Sigmoid colon (tissue), 7 donors: Measurements from ENCODE around the gene RASGRF2. TPM values are rescaled to one million over a fixed set of nuclear protein-coding genes. Genes with fewer than 3 reads are reported as not detected.

Experiments
- DNase-seq: peaks from one replicate; pipeline ENCODE4 v3.0.0-alpha.2; 2019
- H3K27ac ChIP-seq, 4 donors: fragments of 200-600 bp; sonication (generic); one replicate each; pipeline ENCODE4 v1.5.1; 2016 to 2019; ENCODE audit warnings: mild to moderate bottlenecking in 1 of 4
- H3K27me3 ChIP-seq, 3 donors: fragments of 200-600 bp; sonication (generic); one replicate each; pipeline ENCODE4 v1.5.1; 2019; ENCODE audit warnings: mild to moderate bottlenecking in 1 of 3
- H3K36me3 ChIP-seq, 4 donors: fragments of 200-600 bp; sonication (generic); one replicate each; pipeline ENCODE4 v1.5.1; 2016 to 2019
- H3K4me1 ChIP-seq, 4 donors: fragments of 200-600 bp; sonication (generic); one replicate each; pipeline ENCODE4 v1.5.1; 2017 to 2019
- H3K4me3 ChIP-seq, 4 donors: fragments of 200-600 bp; sonication (generic); one replicate each; pipeline ENCODE4 v1.5.1; 2017 to 2019; ENCODE audit warnings: mild to moderate bottlenecking in 2 of 4, moderate library complexity in 1 of 4
- H3K9me3 ChIP-seq, 4 donors: fragments of 200-600 bp in 3 of 4; sonication (generic) in 3 of 4; one replicate each; pipeline versions ENCODE4 v1.5.1 to v1.6.1; 2013 to 2019
- EP300 ChIP-seq, 4 donors: sonication (generic); formaldehyde crosslinking; IDR thresholded peaks; one replicate each; pipeline ENCODE4 v1.6.1; 2017; ENCODE audit warnings: antibody characterized with exemption in 4 of 4
- POLR2A ChIP-seq, 2 donors: fragments of 450-650 bp; IDR thresholded peaks; one replicate each; pipeline ENCODE4 v1.6.1; 2016; ENCODE audit warnings: antibody characterized with exemption in 2 of 2, mild to moderate bottlenecking in 2 of 2, moderate library complexity in 2 of 2
- POLR2AphosphoS5 ChIP-seq, 4 donors: sonication (generic); formaldehyde crosslinking; IDR thresholded peaks; one replicate each; pipeline ENCODE4 v1.6.1; 2017; ENCODE audit warnings: antibody characterized with exemption in 4 of 4
- WGBS, 2 donors: extraction: QIAGEN DNeasy Blood & Tissue Kit; methylation state at CpG; one replicate each; pipeline ENCODE4 v1.1.7; 2013; 5-methylcytosine and 5-hydroxymethylcytosine counted together
- intact Hi-C: fragments of 100-400 bp; cut with DNase I; formaldehyde crosslinking; loops from one replicate; pipeline ENCODE4 v1.15.1; 2023
- polyA plus RNA-seq, 3 donors: library from polyadenylated mRNA; stranded (reverse); fragments of 200-250 nt; gene quantifications; one replicate each; pipeline ENCODE4 v1.2.3, GENCODE V29; 2013
- total RNA-seq, 4 donors: library from RNA; depleted of rRNA; stranded (reverse); fragments of >200 nt; gene quantifications; one replicate each; pipeline ENCODE4 v1.1.0, GENCODE V29; 2016
- TF ChIP-seq, protein P1 (sequence below), 4 experiments: fragments of 450-650 bp in 3 of 4; fragments of 200-600 bp in 1 of 4; IDR thresholded peaks; one replicate each; pipeline ENCODE4 v1.5.1; 2016 to 2019; ENCODE audit warnings: antibody characterized with exemption in 4 of 4, mild to moderate bottlenecking in 3 of 4, moderate library complexity in 2 of 4
- donor health status: healthy with polysubstance abuse.
- donor health status: Bipolar disorder and iron deficiency.
- donor health status: healthy.

The RASGRF2 gene
- total and polyA plus RNA-seq, 7 donors, result under 0.01 to 9.5 (median 6.8) TPM

DNA sequence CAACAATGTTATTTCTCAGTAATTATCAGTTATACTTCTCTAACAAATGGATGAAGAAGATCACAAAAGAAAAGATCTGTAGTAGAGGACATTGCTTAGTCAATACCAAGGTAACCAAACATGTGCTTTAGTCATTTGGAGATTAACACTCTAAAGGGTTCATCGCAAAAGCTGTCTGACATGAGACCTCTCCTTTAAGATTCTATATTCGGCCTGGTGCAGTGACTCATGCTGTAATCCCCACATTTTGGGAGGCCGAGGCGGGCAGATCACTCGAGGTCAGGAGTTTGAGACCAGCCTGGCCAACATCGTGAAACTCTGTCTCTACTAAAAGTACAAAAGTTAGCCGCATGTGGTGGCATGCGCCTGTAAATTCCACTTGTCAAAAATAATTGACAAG is 254.7 kb downstream of the RASGRF2 start:
- Histone ChIP-seq H3K4me1 (no peaks in the 10 kb centered on the region), H3K4me3 (no peak overlapping the region), H3K9me3 (no peaks in the 10 kb centered on the region), H3K27ac (no peak overlapping the region), H3K27me3 (no peaks in the 10 kb centered on the region), H3K36me3 (no peaks in the 10 kb centered on the region)
- TF ChIP-seq POLR2AphosphoS5 (IDR thresholded peaks at IDR 0.05) (no peak), EP300 (IDR thresholded peaks at IDR 0.05) (no peak)
- intact Hi-C loops, result no loop called here
- WGBS, 2 donors, result 89 to 91% methylated on average over 8 of the region's 8 CpGs
- DNase-seq, result no peak

DNA sequence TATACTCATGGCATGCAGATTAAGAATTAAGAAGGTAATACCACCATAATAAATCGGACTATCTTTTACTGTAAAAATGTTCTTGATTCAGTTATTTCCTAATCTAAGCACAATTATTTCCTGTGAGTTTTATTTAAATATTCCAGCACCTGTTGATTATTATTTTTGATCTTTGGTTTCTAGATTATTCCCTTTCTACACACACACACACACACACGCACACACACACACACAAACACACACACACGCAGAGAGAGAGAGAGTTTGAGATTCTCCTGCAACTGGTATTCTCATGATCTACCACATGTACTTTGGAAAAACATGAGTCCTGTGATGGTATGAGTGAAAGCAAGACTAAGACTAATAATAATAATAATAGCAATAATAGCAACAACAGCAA is 256.0 kb downstream of the RASGRF2 start:
- Histone ChIP-seq H3K9me3 (no peaks in the 10 kb centered on the region), H3K36me3 (no peaks in the 10 kb centered on the region), H3K27ac (no peak overlapping the region), H3K4me3 (no peak overlapping the region), H3K27me3 (no peaks in the 10 kb centered on the region), H3K4me1 (no peaks in the 10 kb centered on the region)
- no peak for DNase-seq
- TF ChIP-seq POLR2A (IDR thresholded peaks at IDR 0.05) (no peak), EP300 (IDR thresholded peaks at IDR 0.05) (no peak), POLR2AphosphoS5 (IDR thresholded peaks at IDR 0.05) (no peak)
- TF ChIP-seq, protein P1, sequence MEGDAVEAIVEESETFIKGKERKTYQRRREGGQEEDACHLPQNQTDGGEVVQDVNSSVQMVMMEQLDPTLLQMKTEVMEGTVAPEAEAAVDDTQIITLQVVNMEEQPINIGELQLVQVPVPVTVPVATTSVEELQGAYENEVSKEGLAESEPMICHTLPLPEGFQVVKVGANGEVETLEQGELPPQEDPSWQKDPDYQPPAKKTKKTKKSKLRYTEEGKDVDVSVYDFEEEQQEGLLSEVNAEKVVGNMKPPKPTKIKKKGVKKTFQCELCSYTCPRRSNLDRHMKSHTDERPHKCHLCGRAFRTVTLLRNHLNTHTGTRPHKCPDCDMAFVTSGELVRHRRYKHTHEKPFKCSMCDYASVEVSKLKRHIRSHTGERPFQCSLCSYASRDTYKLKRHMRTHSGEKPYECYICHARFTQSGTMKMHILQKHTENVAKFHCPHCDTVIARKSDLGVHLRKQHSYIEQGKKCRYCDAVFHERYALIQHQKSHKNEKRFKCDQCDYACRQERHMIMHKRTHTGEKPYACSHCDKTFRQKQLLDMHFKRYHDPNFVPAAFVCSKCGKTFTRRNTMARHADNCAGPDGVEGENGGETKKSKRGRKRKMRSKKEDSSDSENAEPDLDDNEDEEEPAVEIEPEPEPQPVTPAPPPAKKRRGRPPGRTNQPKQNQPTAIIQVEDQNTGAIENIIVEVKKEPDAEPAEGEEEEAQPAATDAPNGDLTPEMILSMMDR (IDR thresholded peaks at IDR 0.05), result no peak
- intact Hi-C loops, result no loop called here
- 59 to 66% methylated on average over 3 of the region's 3 CpGs for WGBS, 2 donors

DNA sequence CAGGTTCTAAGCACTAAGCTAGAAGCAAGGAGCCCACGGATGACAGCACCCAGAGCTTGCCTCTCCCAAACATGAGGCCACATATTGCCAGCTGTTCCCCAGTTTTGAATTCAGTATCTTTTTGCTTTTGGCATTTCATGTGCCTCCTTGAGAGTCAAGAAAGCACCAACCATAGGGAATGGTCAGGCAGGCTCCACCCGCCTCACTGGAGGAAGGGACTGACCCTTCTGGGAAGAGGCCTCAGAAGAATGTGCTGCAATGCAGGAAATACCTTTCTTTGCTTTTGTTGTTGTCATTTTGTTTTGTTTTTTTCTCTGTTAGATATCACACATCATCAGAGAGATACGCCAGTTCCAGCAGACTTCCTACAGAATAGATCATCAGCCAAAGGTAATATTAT is 259.2 kb downstream of the RASGRF2 start:
- H3K27me3 ChIP-seq, result no peaks in the 10 kb centered on the region
- no peak for DNase-seq
- intact Hi-C loops, result no loop called here
- H3K27ac ChIP-seq, result no peak overlapping the region
- H3K4me1 ChIP-seq, result no peaks in the 10 kb centered on the region
- H3K4me3 ChIP-seq, result no peak overlapping the region
- 92 to 94% methylated on average over 3 of the region's 3 CpGs for WGBS, 2 donors
- TF ChIP-seq POLR2A (IDR thresholded peaks at IDR 0.05) (no peak), POLR2AphosphoS5 (IDR thresholded peaks at IDR 0.05) (no peak)
- TF ChIP-seq, protein P1 (IDR thresholded peaks at IDR 0.05), result no peak
- no peaks in the 10 kb centered on the region for H3K9me3 ChIP-seq
- no peaks in the 10 kb centered on the region for H3K36me3 ChIP-seq

DNA sequence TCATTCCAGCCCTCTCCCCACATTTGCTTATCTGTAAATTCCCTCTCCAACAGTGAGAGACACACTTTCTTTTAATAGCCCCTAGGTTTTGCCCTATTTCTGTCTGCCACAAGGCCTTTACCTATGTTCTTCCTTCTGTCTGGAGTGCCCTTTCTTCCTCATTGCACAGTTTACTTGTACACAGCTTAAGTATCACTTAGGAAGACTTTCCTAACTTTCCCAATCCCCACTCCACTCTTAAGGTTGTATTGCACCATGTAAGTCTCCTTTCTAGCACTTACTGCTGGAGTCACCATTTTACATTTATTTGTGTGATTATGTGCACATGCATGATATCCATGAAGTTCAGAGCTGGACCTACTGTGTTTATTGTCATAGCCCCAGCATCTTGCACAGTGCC is 262.1 kb downstream of the RASGRF2 start:
- no peaks in the 10 kb centered on the region for H3K27me3 ChIP-seq
- TF ChIP-seq POLR2A (IDR thresholded peaks at IDR 0.05) (no peak), EP300 (IDR thresholded peaks at IDR 0.05) (no peak), POLR2AphosphoS5 (IDR thresholded peaks at IDR 0.05) (no peak)
- TF ChIP-seq, protein P1 (IDR thresholded peaks at IDR 0.05), result no peak
- no peaks in the 10 kb centered on the region for H3K4me1 ChIP-seq
- H3K4me3 ChIP-seq, result no peak overlapping the region
- intact Hi-C loops, result no loop called here
- DNase-seq, result no peak
- H3K27ac ChIP-seq, result no peak overlapping the region
- no peaks in the 10 kb centered on the region for H3K36me3 ChIP-seq
- no peaks in the 10 kb centered on the region for H3K9me3 ChIP-seq

- no peaks in the 10 kb centered on the region for H3K36me3 ChIP-seq
- WGBS, 2 donors, result 94 to 97% methylated on average over 8 of the region's 8 CpGs
- no peak overlapping the region for H3K4me3 ChIP-seq
- H3K4me1 ChIP-seq, result no peaks in the 10 kb centered on the region
- no peaks in the 10 kb centered on the region for H3K9me3 ChIP-seq
- TF ChIP-seq POLR2AphosphoS5 (IDR thresholded peaks at IDR 0.05) (no peak), POLR2A (IDR thresholded peaks at IDR 0.05) (no peak), EP300 (IDR thresholded peaks at IDR 0.05) (no peak)
- TF ChIP-seq, protein P1 (IDR thresholded peaks at IDR 0.05), result no peak
- intact Hi-C loops, result no loop called here
- no peaks in the 10 kb centered on the region for H3K27me3 ChIP-seq
- DNase-seq, result no peak
- H3K27ac ChIP-seq, result no peak overlapping the region
Observed at GRCh38 chr5:81225463-81225862, 265.3 kb downstream of the RASGRF2 start.
